Liver (tissue), 3 donors: ENCODE data around the gene ECE1.

Experiments used
- CTCF ChIP-seq: fragments of 150-350 bp; IDR thresholded peaks from 2 replicates; pipeline ENCODE4 v1.5.1; 2017; ENCODE audit warnings: improper control_type of control experiment, low read depth, low read length; ENCODE audit not compliant: missing input control
- EGR1 ChIP-seq, 2 donors: IDR thresholded peaks; 2 replicates each; pipeline ENCODE4 v1.6.1; 2016 to 2018; ENCODE audit warnings: antibody characterized with exemption in 2 of 2, low read depth in 2 of 2
- FOXA2 ChIP-seq: IDR thresholded peaks from 2 replicates; pipeline ENCODE4 v1.6.1; 2016; ENCODE audit warnings: antibody characterized with exemption
- MAX ChIP-seq: IDR thresholded peaks from 2 replicates; pipeline ENCODE4 v1.6.1; 2016; ENCODE audit warnings: antibody characterized with exemption
- RAD21 ChIP-seq, 2 donors: IDR thresholded peaks; 2 replicates each; pipeline ENCODE4 v1.6.1; 2016; ENCODE audit warnings: antibody characterized with exemption in 2 of 2, mild to moderate bottlenecking in 2 of 2
- REST ChIP-seq: IDR thresholded peaks from 2 replicates; pipeline ENCODE4 v1.6.1; 2016; ENCODE audit warnings: antibody characterized with exemption, mild to moderate bottlenecking
- SP1 ChIP-seq: IDR thresholded peaks from 2 replicates; pipeline ENCODE4 v1.6.1; 2018; ENCODE audit warnings: antibody characterized with exemption, mild to moderate bottlenecking
- TAF1 ChIP-seq: conservative IDR thresholded peaks from 2 replicates; pipeline ENCODE4 v1.6.1; 2016; ENCODE audit warnings: antibody characterized with exemption, mild to moderate bottlenecking
- ZBTB33 ChIP-seq: IDR thresholded peaks from 2 replicates; pipeline ENCODE4 v1.6.1; 2016; ENCODE audit warnings: antibody characterized with exemption
- TF ChIP-seq, protein P1 (sequence below): IDR thresholded peaks from 2 replicates; pipeline ENCODE4 v1.6.1; 2016; ENCODE audit warnings: antibody characterized with exemption
- donor health status: healthy.
- donor health status: healthy.

DNA sequence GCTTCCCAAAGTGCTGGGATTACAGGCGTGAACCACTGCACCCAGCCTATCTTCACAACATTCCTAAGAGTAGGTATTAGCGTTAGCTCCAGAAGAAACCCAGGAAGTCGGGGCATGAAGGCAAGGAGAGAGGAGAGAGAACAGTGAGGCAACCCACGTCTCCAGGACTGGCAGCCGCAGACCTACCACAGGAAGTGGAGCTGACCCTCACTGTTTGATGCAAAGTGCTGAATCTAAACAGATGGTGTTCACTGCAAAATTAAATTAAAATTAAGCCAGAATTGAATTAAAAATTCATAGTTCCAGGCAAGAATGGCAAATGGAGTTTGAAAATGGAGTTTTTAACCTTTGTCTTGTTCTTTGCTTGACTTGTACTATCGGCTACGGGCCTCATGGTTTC lies 6.7 kb downstream of the ECE1 start:
- TF ChIP-seq CTCF (no peak), MAX (no peak), SP1 (no peak), REST (no peak), FOXA2 (no peak), EGR1 (IDR thresholded peaks at IDR 0.05; ENCODE audit: low read depth in 2 of 2) (no peak), RAD21 (IDR thresholded peaks at IDR 0.05) (no peak), TAF1 (no peak), ZBTB33 (no peak)
- TF ChIP-seq, protein P1, sequence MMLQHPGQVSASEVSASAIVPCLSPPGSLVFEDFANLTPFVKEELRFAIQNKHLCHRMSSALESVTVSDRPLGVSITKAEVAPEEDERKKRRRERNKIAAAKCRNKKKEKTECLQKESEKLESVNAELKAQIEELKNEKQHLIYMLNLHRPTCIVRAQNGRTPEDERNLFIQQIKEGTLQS: no peak
